SK-N-SH treated with all-trans-retinoic acid at 6 μM for 48 hours (cell line): ENCODE results near the gene NANOS1.

Experiments used
- ARNTL ChIP-seq: fragments of 450-650 bp; formaldehyde crosslinking; IDR thresholded peaks from 2 replicates; pipeline ENCODE4 v1.5.0; 2020; ENCODE audit warnings: low read depth, mild to moderate bottlenecking, moderate library complexity, borderline replicate concordance
- RARB ChIP-seq: fragments of 250-450 bp; sonication (Bioruptor Pico); IDR thresholded peaks from 2 replicates; pipeline ENCODE4 v1.8.0; 2021; ENCODE audit warnings: mild to moderate bottlenecking, moderate library complexity
- ZNF565 ChIP-seq: fragments of 450-650 bp; formaldehyde crosslinking; conservative IDR thresholded peaks from 2 replicates; pipeline ENCODE4 v1.5.0; 2020; ENCODE audit warnings: low read depth, mild to moderate bottlenecking, moderate library complexity
- TF ChIP-seq, protein P1 (sequence below): fragments of 250-450 bp; sonication (Bioruptor Pico); IDR thresholded peaks from 2 replicates; pipeline ENCODE4 v1.5.1; 2021; ENCODE audit warnings: mild to moderate bottlenecking, moderate library complexity
- TF ChIP-seq, protein P2 (sequence below): fragments of 250-450 bp; sonication (Bioruptor Pico); IDR thresholded peaks from 2 replicates; pipeline ENCODE4 v1.8.0; 2020; ENCODE audit warnings: mild to moderate bottlenecking, moderate library complexity, borderline replicate concordance

DNA sequence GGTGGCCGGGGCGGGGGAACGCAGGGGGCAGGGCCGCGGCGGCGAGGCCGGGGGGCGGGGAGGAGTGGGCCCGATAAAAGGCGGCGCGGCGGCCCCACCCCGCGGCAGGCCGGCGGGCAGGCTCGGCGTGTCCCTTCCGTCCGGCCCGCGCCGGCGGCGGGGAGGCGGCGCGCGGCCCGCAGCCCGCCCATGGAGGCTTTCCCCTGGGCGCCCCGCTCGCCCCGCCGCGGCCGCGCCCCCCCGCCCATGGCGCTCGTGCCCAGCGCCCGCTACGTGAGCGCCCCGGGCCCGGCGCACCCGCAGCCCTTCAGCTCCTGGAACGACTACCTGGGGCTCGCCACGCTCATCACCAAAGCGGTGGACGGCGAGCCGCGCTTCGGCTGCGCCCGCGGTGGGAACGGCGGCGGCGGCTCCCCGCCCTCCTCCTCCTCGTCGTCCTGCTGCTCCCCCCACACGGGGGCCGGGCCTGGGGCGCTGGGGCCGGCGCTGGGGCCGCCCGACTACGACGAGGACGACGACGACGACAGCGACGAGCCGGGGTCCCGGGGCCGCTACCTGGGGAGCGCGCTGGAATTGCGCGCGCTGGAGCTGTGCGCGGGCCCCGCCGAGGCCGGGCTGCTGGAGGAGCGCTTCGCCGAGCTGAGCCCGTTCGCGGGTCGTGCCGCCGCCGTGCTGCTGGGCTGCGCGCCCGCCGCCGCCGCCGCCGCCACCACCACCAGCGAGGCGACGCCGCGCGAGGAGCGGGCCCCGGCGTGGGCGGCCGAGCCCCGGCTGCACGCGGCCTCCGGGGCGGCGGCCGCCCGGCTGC lies at the start of gene NANOS1:
- TF ChIP-seq, protein P1, sequence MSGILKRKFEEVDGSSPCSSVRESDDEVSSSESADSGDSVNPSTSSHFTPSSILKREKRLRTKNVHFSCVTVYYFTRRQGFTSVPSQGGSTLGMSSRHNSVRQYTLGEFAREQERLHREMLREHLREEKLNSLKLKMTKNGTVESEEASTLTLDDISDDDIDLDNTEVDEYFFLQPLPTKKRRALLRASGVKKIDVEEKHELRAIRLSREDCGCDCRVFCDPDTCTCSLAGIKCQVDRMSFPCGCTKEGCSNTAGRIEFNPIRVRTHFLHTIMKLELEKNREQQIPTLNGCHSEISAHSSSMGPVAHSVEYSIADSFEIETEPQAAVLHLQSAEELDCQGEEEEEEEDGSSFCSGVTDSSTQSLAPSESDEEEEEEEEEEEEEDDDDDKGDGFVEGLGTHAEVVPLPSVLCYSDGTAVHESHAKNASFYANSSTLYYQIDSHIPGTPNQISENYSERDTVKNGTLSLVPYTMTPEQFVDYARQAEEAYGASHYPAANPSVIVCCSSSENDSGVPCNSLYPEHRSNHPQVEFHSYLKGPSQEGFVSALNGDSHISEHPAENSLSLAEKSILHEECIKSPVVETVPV, result no peak
- TF ChIP-seq, protein P2, sequence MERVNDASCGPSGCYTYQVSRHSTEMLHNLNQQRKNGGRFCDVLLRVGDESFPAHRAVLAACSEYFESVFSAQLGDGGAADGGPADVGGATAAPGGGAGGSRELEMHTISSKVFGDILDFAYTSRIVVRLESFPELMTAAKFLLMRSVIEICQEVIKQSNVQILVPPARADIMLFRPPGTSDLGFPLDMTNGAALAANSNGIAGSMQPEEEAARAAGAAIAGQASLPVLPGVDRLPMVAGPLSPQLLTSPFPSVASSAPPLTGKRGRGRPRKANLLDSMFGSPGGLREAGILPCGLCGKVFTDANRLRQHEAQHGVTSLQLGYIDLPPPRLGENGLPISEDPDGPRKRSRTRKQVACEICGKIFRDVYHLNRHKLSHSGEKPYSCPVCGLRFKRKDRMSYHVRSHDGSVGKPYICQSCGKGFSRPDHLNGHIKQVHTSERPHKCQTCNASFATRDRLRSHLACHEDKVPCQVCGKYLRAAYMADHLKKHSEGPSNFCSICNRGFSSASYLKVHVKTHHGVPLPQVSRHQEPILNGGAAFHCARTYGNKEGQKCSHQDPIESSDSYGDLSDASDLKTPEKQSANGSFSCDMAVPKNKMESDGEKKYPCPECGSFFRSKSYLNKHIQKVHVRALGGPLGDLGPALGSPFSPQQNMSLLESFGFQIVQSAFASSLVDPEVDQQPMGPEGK (CRISPR knock-in tag), result no peak
- no peak for TF ChIP-seq RARB (CRISPR knock-in tag)
- TF ChIP-seq ARNTL (CRISPR knock-in tag), result no peak
- TF ChIP-seq ZNF565 (CRISPR knock-in tag), result no peak
